Measurements from ENCODE around the gene SEL1L3. TPM values are rescaled to one million over a fixed set of nuclear protein-coding genes. Genes with fewer than 3 reads are reported as not detected.

SEL1L3 gene
- total RNA-seq, 8 experiments from 2014 or later = 1.5 to 45.1 (median 3.2) TPM

- in situ Hi-C loops (cut with MboI; ENCODE audit: low pct_unique_long_range_greater_than_20kb in 2 of 9, low sequenced_read_pairs in 9 of 9, unreplicated experiment in 9 of 9) = no loop called here
These were observed 57.4 kb downstream of the SEL1L3 start for GRCh38 chr4:25805255-25805860.

GRCh38 chr4:25803720-25804225 is 59.0 kb downstream of the SEL1L3 start:
- Histone ChIP-seq H3K4me3 (no peak overlapping the region), H3K27ac (no peak overlapping the region), H3K4me1 (replicated peaks in 1 of 2) (peaks cover 20 to 29% of the 10 kb centered on the region in 2 donors)
- 10 to 100% (median 87%) methylated on average over 2 to 3 of the region's 3 CpGs; no CpG with 5 or more reads in 3 of the 10 experiments for whole genome bisulfite sequencing, 10 experiments
- ATAC-seq (replicated peaks in 6 of 8) = peak in 3 of 8 experiments; percentile 40 to 77 (median 63)
- in situ Hi-C loops (cut with MboI; ENCODE audit: low pct_unique_long_range_greater_than_20kb in 2 of 9, low sequenced_read_pairs in 9 of 9, unreplicated experiment in 9 of 9) = no loop called here

More at GRCh38 chr4:25805255-25805860, 57.4 kb downstream of the SEL1L3 start:
- Histone ChIP-seq H3K4me1 (replicated peaks in 1 of 2) (peaks cover 15 to 29% of the 10 kb centered on the region in 2 donors), H3K27ac (no peak overlapping the region), H3K4me3 (no peak overlapping the region)
- no peak for ATAC-seq (replicated peaks in 6 of 8)
- 62 to 100% (median 78%) methylated on average over 1 to 6 of the region's 6 CpGs; no CpG with 5 or more reads in 1 of the 10 experiments for WGBS, 10 experiments

- Histone ChIP-seq H3K4me3 (no peak overlapping the region), H3K4me1 (replicated peaks in 1 of 2) (peaks cover 14 to 20% of the 10 kb centered on the region in 2 donors), H3K27ac (no peak overlapping the region)
- ATAC-seq (replicated peaks in 6 of 8) = no peak
- in situ Hi-C loops (cut with MboI; ENCODE audit: low pct_unique_long_range_greater_than_20kb in 2 of 9, low sequenced_read_pairs in 9 of 9, unreplicated experiment in 9 of 9) = no loop called here
These were observed 61.2 kb downstream of the SEL1L3 start for GRCh38 chr4:25801594-25801993.

GRCh38 chr4:25800245-25800644 is 62.5 kb downstream of the SEL1L3 start:
- WGBS, 10 experiments = 50 to 100% (median 78%) methylated on average over 1 to 2 of the region's 2 CpGs; no CpG with 5 or more reads in 2 of the 10 experiments
- ATAC-seq (replicated peaks in 6 of 8) = no peak
- H3K4me1 ChIP-seq (replicated peaks in 1 of 2) = peaks cover 19 to 23% of the 10 kb centered on the region in 2 donors
- no peak overlapping the region for H3K27ac ChIP-seq
- in situ Hi-C loops (cut with MboI; ENCODE audit: low pct_unique_long_range_greater_than_20kb in 2 of 9, low sequenced_read_pairs in 9 of 9, unreplicated experiment in 9 of 9) = no loop called here
- no peak overlapping the region for H3K4me3 ChIP-seq

- no peak for ATAC-seq (replicated peaks in 6 of 8)
- H3K4me3 ChIP-seq = no peak overlapping the region
- no peak overlapping the region for H3K27ac ChIP-seq
- in situ Hi-C loops (cut with MboI; ENCODE audit: low pct_unique_long_range_greater_than_20kb in 2 of 9, low sequenced_read_pairs in 9 of 9, unreplicated experiment in 9 of 9) = no loop called here
- peaks cover 16 to 23% of the 10 kb centered on the region in 2 donors for H3K4me1 ChIP-seq (replicated peaks in 1 of 2)
- WGBS, 10 experiments = 40 to 90% (median 75%) methylated on average over 1 to 5 of the region's 5 CpGs; no CpG with 5 or more reads in 2 of the 10 experiments
These were observed 63.3 kb downstream of the SEL1L3 start for GRCh38 chr4:25799522-25799921.

GRCh38 chr4:25797136-25797535 is 65.7 kb downstream of the SEL1L3 start:
- Histone ChIP-seq H3K27ac (no peak overlapping the region), H3K4me3 (no peak overlapping the region), H3K4me1 (replicated peaks in 1 of 2) (peaks cover 0 to 15% of the 10 kb centered on the region in 2 donors)
- in situ Hi-C loops (cut with MboI; ENCODE audit: low pct_unique_long_range_greater_than_20kb in 2 of 9, low sequenced_read_pairs in 9 of 9, unreplicated experiment in 9 of 9) = no loop called here
- ATAC-seq (replicated peaks in 6 of 8) = no peak
- 60 to 97% (median 85%) methylated on average over 2 to 6 of the region's 8 CpGs for WGBS, 10 experiments

- Histone ChIP-seq H3K27ac (no peak overlapping the region), H3K4me3 (no peak overlapping the region), H3K4me1 (replicated peaks in 1 of 2) (peaks cover 0 to 15% of the 10 kb centered on the region in 2 donors)
- WGBS, 10 experiments = 11 to 65% (median 48%) methylated on average over 2 to 10 of the region's 12 CpGs; no CpG with 5 or more reads in 1 of the 10 experiments
- in situ Hi-C loops (cut with MboI; ENCODE audit: low pct_unique_long_range_greater_than_20kb in 2 of 9, low sequenced_read_pairs in 9 of 9, unreplicated experiment in 9 of 9) = no loop called here
- peak; percentile 56 to 99 (median 74) for ATAC-seq (replicated peaks in 6 of 8)
These were observed 67.0 kb downstream of the SEL1L3 start for GRCh38 chr4:25795566-25796454.

- no peak for ATAC-seq (replicated peaks in 6 of 8)
- Histone ChIP-seq H3K27ac (no peak overlapping the region), H3K4me3 (no peak overlapping the region), H3K4me1 (replicated peaks in 1 of 2) (peaks cover 0 to 15% of the 10 kb centered on the region in 2 donors)
- WGBS, 10 experiments = 86 to 100% methylated on average over 1 of the region's 4 CpGs; no CpG with 5 or more reads in 8 of the 10 experiments
- in situ Hi-C loops (cut with MboI; ENCODE audit: low pct_unique_long_range_greater_than_20kb in 2 of 9, low sequenced_read_pairs in 9 of 9, unreplicated experiment in 9 of 9) = no loop called here
These were observed 67.7 kb downstream of the SEL1L3 start for GRCh38 chr4:25795091-25795490.

GRCh38 chr4:25792876-25793275 is 69.9 kb downstream of the SEL1L3 start:
- H3K4me1 ChIP-seq (replicated peaks in 1 of 2) = peaks cover 0 to 9% of the 10 kb centered on the region in 2 donors
- no peak overlapping the region for H3K4me3 ChIP-seq
- no peak overlapping the region for H3K27ac ChIP-seq
- 95 to 100% (median 100%) methylated on average over 2 to 4 of the region's 4 CpGs; no CpG with 5 or more reads in 6 of the 10 experiments for WGBS, 10 experiments
- ATAC-seq (replicated peaks in 6 of 8) = no peak
- in situ Hi-C loops (cut with MboI; ENCODE audit: low pct_unique_long_range_greater_than_20kb in 2 of 9, low sequenced_read_pairs in 9 of 9, unreplicated experiment in 9 of 9) = no loop called here

- Histone ChIP-seq H3K4me3 (no peak overlapping the region), H3K4me1 (replicated peaks in 1 of 2) (peaks cover 0 to 9% of the 10 kb centered on the region in 2 donors), H3K27ac (no peak overlapping the region)
- ATAC-seq (replicated peaks in 6 of 8) = peak in 1 of 8 experiments; percentile 53
- WGBS, 10 experiments = 80 to 100% (median 89%) methylated on average over 1 to 5 of the region's 5 CpGs; no CpG with 5 or more reads in 3 of the 10 experiments
- in situ Hi-C loops (cut with MboI; ENCODE audit: low pct_unique_long_range_greater_than_20kb in 2 of 9, low sequenced_read_pairs in 9 of 9, unreplicated experiment in 9 of 9) = no loop called here
These were observed 70.5 kb downstream of the SEL1L3 start for GRCh38 chr4:25792200-25792791.

- ATAC-seq (replicated peaks in 6 of 8) = no peak
- Histone ChIP-seq H3K27ac (no peak overlapping the region), H3K4me1 (replicated peaks in 1 of 2) (no peaks in the 10 kb centered on the region), H3K4me3 (no peak overlapping the region)
- in situ Hi-C loops (cut with MboI; ENCODE audit: low pct_unique_long_range_greater_than_20kb in 2 of 9, low sequenced_read_pairs in 9 of 9, unreplicated experiment in 9 of 9) = no loop called here
- 0 to 100% (median 83%) methylated on average over 1 to 4 of the region's 5 CpGs; no CpG with 5 or more reads in 2 of the 10 experiments for WGBS, 10 experiments
These were observed 72.8 kb downstream of the SEL1L3 start for GRCh38 chr4:25790024-25790423.

- no peak for ATAC-seq (replicated peaks in 6 of 8)
- 0 to 95% (median 76%) methylated on average over 1 to 4 of the region's 4 CpGs; no CpG with 5 or more reads in 2 of the 10 experiments for WGBS, 10 experiments
- no peak overlapping the region for H3K27ac ChIP-seq
- in situ Hi-C loops (cut with MboI; ENCODE audit: low pct_unique_long_range_greater_than_20kb in 2 of 9, low sequenced_read_pairs in 9 of 9, unreplicated experiment in 9 of 9) = no loop called here
- H3K4me3 ChIP-seq = no peak overlapping the region
- H3K4me1 ChIP-seq (replicated peaks in 1 of 2) = no peaks in the 10 kb centered on the region
These were observed 74.0 kb downstream of the SEL1L3 start for GRCh38 chr4:25788703-25789238.

Measured in motor neuron (in vitro differentiated cells).